Stimulated activated CD4-positive, alpha-beta T cell treated with anti-CD3 and anti-CD28 coated beads, Interleukin-15, amount 100 ng/mL, for 1 hour (primary cell): ENCODE data around the gene NEK8.

ENCODE experiments used
- DNase-seq, 2 donors: peaks; one replicate each; pipeline ENCODE4 v3.0.0-alpha.2; 2020; ENCODE audit warnings: low read depth in 1 of 2, low spot score in 1 of 2

Gene NEK8

DNA sequence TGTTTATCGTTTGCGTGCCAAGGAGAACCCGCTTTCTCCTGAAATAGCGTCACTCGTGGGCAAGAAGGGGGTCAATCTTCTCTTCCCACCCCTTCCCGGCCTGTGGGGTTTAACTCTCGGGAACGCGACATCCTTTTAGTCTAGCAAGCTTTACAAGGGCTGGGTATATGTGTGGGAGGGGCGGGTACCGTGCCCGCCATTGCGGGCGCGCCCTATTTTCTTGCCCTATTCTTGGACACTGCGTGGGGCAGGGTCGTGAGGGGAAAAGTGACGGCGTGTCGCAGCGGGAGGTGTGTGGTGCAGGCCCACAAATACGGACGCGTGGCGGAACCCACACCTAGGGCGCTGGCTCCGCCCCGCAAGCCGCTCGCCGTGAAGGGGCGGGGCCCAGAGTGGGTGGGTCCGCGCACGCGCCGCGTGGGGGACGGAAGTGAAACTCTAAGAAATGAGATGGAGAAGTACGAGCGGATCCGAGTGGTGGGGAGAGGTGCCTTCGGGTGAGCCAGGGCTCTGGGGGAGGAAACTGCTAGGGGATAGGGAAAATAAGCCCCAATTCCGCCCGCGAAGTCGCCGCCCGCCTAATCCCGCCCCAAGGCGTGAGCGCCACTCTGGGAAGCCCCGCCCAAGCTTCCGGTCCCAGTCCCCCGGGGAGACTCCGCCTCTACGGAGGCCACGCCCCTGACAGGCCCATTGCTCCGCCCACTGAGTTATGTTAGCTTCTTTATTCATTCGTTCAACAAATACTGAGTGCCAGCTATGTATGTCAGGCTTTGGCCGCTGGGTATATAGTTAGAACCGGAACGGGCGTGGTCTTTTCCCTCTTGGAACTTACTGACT, at the start of gene NEK8:
NEK8 (plus strand) TSS at position 425 of the 837 bp plus-strand sequence; CDS start at position 451, 26 bp downstream.
- peak; percentile 98 for DNase-seq

DNA sequence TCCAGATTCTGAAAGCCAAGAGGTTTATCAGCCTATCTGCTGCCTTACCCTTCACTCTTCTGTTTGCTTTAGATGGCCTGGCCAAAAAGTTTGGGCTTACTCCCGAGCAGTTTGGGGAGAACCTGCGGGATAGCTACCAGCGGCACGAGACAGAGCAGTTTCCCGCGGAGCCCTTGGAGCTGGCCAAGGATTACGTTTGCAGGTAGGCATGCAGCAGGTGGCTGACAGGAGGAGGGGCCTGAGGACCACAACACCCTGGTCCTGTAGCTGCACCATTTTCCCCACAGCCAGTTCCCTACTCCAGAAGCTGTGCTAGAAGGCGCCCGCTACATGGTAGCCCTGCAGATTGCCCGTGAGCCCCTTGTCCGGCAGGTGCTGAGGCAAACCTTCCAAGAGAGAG, 45.9 kb upstream of the NEK8 start:
- no peak for DNase-seq

DNA sequence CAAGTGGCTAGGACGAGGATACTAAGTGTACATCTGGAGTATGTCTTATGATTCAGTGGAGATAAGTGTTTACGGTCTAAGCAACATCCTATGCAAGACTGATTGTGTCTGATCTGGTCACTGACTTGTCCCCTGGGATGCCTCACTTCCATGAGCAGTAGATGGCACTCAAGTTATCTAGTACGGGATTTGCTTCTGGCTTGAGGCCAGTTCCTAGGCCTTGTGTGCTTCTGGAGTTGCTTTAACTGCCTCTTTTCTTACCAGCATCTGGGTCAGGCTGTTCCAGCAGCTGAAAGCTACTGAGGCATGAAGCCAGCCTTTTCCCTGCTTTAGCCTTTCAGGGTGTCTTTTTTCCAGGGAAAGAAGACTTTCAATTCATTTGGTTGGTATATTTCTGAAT, 43.6 kb upstream of the NEK8 start:
- DNase-seq = no peak

DNA sequence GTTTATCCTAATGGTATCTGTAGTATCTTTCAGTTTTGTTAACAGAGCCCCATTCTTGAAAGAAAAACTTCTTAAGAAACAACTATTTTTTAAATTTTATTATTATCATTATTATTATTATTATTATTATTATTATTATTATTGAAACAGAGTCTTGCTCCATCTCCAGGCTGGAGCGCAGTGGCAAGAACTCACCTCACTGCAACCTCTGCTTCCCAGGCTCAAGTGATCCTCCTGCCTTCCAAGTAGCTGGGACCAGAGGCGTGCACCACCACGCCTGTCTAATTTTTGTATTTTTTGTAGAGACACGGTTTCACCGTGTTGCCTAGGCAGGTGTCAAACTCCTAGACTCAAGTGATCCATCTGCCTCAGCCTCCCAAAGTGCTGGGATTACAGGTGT, 43.2 kb upstream of the NEK8 start:
- DNase-seq = no peak

DNA sequence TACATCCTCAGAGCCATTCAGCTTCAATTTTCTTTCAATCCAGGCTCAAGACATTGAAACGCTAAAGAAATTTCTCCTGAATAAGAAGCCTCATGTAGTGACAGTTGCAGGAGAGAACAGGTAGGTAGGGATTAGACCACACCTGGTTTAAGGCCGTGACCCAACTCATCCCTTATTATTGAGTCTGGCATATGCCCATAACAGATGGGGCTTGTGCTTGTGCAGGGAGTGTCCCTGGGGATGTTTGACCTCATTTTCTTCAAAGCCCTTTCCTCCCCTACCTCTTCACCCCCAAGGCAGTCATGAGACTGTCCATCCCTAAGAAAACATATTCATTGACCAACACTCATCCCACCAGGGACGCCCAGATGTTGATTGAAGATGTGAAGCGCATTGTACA, 42.3 kb upstream of the NEK8 start:
- DNase-seq = no peak

DNA sequence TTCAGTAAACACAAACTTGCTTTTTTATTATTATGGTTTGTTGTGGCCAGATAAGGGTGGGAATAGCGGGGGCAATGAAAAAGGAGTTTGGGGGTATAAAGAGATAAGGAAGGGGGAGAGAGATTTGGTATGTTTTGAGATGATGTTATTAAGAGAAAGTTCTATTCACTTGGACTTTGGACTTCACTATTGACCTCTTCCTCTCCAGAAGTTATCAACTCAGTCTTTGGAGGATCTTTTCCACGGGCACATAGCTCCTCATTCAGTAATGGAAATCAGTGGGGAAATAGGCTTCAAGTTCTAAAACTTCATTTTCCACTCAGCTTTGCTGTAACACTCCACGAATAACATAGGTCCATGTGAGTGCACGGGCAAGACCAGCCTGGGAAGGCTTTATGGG, 40.1 kb upstream of the NEK8 start:
- no peak for DNase-seq

DNA sequence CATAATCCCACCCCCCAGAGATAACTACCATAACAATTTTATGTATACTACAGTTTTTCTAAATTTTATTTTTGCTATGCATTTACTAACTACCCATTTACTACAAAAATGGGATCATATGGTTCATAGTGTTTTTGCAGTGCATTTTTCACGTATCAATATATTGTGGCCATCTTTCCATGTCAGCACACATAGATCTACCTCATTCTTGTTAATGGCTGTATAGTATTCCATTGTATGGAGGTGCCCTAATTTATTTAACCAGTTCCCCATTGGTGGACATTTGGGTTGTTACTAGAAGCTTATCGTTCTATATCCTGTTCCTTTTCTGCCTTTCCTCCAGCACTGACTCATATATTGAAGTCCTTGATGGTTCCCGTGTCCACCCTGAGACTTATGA, 39.6 kb upstream of the NEK8 start:
- DNase-seq = no peak

DNA sequence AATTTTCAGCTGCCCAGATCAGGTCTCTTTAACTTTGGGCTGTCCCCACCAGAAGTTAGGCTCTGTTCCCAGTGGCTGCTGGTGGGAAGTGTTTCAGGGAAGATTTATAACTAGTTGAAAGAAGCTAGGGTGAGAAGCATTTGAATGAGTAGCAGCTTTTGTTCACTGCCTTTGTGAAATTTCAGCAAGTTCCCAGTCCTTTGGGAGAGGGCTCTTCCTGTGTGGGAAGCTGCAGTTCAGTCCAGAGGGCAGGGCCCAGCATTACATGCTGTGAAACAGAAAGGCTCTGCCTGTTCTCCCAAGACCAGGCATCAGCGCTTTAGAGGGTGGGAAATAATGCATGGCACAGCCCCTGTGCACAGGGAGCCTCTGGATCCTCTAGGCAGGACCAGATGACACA, 34.7 kb upstream of the NEK8 start:
- no peak for DNase-seq

DNA sequence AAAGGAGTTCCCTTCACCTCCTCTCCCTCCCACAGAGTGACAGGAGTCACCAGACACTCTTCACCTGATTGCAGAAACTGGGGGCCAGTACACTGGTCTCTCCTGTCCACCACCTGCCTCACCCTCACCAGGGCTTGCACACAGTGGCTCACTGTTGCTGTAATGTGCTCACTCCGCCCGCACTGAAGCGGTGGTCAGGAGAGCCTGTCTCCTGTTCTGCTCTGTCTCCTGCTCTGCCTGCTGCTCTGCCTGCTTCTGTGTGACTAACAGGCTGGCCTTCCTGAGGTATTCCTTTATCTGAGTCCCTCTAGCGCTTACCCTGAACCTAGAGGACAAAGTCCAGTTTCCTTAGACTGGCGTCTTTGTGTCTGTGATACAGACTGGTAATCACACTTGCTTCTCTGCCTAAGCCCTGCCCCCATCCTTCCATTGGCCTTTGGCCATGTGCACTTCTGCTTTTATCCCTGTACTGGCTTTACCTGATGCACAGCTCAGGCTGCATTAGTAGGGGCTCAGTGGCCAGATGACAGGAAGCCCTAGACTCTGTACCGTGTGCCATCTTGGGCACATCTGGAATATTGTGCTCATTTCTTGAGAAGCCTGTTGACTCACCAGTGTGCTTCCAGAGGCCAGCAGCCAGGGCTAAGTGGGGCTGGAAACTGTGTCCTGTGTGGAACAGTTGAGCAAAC, 30.2 kb upstream of the NEK8 start:
- no peak for DNase-seq

DNA sequence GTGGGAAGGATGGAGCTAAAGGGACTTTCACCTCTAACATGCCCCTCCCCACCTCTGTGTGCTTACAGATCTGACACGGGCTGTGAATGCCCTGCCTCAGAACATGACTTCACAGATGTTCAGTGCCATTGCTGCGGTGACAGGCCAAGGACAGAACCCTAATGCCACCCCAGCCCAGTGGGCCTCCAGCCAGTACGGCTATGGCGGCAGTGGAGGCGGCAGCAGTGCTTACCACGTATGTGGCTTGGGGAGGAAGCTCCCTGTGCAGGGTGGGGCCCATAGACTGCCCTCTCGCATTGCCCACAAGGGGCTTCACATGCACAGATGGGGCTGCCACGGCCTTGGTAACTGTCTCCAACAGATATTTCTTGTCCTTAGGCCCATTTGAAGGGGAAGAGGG, 28.3 kb upstream of the NEK8 start:
- DNase-seq = no peak

DNA sequence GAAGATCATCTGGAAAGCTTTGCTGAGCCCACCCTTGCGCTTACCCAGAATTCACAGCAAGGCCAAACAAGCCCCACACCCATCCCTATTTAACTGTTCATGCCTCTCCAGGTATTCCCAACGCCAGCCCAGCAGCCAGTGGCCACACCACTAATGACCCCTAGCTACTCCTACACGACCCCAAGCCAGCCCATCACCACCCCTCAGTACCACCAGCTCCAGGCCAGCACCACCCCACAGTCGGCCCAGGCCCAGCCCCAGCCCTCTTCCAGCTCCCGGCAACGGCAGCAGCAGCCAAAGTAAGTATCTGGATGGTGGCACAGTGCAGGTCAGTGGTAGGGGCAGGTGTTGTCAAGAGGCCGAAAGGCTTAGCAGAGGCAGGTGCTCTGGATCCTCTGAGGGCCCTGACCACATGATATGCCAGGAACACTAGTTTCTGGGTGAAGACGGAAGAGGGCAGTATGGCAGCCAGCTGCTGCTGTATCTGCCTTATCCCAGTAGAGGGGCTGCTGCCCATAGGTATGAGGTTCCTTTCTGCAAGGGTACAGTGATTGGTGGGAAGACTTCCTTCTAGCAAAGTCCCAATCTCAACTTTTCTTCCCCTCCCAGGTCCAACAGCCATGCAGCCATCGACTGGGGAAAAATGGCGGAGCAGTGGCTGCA, 27.6 kb upstream of the NEK8 start:
- no peak for DNase-seq

DNA sequence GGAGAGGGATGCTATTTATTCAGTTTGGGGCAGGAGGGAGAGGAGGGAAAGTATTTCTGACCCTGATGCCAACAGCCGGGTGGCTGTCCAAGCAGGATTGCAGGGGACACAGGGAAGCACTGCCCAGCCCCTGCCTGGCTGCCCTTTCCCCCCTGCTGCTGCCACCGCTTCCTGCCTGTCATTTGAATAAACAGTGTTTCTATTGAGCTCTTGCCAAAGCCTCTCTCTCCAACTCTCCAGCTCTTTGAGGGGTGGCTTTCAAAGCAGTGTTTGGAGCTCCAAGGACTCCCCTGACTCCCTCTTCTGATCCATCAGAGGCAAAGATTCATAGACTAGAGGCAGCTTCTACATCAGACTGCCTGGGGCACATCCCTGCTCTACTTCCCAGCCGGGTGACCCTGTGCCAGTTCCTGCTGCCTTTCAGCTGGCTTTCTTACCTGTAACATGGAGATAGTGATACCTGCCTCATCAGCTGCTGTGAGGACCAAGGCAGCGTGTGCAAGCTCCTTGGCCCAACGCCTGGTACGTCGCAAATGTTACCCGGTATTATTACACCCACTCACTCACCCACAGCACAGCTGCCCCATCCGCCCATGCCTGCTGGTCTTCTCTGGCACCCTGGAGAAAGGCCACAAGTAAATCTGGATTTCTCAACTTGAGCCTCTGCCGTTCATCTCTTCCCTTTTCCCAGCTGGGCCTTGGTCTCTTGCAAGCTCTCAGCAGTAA, 26.4 kb upstream of the NEK8 start:
- no peak for DNase-seq

DNA sequence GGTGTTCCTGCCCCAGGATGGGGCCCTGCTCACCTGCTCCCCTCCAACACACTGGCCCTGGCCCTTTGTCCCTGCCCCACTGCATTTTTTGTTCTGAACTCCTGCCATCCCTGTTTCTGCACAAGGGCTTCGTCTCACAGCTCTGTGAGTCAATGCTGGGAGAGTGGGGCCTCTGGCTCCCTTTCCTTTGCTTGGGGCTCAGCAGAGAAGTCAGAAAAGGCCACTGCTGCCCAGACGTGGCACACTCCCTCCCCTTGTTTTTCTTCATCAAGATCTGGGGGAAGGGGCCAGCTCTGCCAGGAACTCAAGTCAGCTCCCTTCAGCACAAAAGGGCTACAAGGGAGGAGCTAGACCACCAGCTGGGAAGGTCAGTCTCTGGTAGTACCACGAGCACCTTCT, 25.8 kb upstream of the NEK8 start:
- no peak for DNase-seq

DNA sequence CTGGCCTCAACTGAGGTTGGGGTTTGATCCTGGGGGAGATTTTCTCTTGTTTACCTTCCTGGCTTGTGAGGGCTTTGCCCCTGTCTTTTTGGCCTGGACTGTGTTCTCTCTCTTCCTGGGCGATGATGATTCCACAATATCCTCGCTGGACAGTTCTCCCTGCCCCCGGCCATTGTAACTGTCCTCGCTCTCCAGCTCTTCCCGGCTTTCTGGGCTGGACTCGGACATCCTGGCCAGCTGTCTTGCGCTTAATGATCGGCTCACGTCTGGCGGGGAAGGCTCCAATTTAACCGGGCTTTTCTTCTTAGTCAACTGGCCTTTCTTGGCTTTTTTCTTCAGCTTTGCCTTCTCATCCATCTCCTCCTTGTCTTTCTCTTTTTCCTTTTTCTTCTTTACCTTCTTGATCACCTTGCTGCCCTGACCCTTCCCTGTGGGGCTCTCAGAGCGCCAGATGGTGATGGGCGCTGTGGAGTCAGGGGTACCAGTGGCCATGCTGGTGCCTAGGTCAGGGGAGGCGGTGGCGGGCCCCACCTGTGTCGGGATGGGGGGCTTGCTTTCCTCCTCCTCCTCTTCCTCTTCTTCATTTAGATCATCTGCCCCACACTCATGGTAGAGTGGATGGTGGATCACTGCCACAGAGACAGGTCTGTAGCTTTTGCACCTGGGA, 24.9 kb upstream of the NEK8 start:
- DNase-seq = no peak

DNA sequence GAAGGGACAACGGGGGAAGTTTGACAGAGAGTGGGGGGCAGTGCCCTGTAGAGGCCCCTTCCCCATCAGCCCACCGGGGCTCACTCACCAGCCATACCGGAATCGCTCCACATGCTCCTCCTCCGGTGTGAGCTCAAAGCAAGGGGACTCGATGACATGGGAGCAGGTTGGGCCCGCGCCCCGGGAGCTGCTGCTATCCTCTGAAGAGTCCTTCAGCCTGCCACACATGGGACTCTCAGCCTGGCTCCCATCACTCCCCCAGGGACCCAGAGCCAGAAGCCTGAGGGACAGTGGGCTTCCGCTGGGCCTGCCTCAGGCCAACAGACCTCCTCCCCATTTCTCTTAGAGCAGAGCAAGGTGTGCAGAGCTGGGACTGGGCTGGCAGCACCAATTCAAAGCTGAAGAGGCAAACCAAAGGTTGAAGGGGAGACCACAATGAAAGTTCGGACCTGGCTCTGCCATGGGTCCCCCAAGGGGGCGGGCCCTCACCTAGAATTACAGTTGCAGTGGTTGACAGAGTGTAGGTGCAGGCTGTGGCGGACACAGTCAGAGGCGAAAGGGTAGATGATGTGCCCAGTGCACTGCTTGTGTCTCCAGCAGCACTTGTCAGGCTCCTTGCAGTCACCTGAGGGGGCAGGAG, 24.2 kb upstream of the NEK8 start:
- DNase-seq = no peak

DNA sequence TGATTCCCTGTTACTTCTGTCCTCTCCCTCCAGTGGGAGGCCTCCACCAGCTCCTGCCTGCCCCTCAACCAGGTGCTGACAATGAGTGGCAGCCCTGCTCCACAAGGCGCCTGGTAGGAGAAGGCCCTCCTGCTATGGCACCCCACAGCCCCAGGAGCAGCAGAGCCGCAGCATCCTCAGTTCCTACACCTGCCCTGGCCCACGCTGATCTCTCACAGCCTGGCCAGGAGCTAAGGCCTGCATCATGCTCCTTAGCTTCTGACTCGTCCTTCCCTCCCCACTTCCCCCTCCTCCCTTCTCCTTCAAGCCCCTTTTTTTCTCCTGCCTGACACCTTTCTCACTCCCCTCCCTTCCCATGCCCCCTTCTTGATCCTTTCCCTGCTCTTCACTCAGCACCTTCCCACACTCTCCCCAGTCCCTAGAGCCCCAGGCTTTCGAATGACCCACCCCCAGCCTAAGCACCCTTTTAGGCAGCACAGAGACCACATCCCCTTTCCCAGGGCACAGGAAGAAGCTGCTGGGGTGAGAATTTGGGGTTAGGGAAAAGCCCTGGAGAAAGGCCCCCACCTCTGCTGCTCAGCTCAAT, 23.4 kb upstream of the NEK8 start:
- no peak for DNase-seq

DNA sequence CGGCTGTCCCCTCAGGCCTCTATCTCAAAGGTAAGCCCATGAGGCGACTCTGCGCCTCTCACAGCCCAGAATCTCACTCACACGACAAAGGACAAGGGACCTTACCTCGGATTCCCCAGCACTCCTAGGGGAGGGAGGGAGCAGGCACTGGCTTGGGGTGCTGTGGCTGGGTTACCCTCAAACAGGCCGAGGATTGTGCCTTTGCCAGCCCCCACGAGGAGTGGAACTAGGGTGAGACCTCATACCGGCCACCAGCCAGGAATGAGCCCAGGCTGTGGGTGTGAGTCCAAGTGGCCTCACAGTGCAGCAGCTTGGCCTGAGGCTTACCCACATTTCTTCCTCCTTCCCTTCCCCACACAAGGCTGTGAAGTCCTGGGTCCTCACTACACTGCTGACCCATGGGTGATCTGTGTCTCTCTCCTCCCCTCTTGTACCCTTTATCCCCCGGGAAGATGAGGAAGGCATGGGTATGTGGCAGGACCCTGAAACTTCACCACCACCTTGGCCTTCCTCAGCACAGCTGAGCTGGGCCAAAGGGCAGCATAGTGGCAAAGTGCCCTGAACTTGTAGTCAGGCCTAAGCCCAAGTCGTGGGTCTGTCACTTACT, 22.8 kb upstream of the NEK8 start:
- no peak for DNase-seq

DNA sequence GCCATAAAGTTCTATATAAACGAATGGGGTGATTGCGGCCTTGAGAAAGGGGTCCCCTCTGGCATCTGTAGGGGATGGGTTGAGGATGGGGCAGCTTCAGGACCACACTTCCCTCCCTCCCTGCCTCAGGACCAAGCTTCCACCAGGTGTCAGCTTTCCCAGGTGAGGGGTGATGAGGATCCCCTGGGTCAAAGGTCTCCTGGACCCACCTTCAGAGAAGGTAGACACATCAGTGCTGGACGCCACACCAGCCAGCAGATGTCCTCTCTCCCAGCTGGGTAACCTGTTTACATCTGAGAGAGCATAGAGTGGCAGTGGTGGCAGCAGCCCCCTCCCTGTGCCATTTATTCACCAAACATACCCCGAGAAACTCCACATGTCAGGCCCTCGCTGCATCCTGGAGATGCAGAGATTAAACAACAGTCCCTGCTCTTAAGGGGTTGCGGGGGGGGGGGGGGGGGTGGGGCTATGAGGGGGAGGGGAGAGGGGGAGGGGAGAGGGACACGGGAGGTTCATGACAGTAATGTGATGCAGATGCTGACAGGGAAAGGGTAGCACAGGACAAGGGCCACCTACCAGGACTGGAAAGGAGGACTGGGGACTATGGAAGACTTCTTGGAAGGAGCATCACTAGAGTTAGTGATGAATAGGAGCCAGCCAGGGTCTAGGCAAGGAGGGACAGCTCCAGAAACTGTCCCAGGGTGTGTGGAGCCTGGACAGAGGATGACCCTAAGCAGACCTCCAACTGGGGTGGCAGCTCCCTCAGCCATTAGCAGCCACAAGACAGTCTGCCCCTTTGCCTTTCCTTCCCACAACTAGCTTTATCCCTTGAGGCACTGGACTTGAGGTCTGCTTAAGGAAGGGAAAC, 21.9 kb upstream of the NEK8 start:
- no peak for DNase-seq

DNA sequence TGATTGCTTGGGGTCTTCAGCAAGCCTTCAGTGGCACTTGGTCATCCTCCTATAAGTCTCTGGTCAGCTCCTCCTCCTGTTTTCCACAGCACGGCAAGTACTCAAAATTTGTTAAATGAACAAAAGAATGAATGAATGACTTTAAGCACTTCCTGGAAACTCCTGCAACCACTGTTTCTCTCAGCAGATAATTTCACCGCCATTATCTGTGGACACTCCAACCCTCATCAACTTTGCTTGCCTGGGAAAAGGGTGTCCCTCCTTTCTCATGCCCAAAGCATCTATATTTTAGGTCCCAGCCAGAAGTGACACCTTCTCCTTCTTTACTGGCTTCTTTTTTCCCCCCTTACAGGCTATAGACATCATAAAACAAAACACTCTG, 21.3 kb upstream of the NEK8 start:
- DNase-seq = no peak
